ENCODE results near the gene TXNRD1. TPM values are rescaled to one million over a fixed set of nuclear protein-coding genes. Genes with fewer than 3 reads are reported as not detected.
"Not testable (repeated sequence)": the region's sequence is repeated elsewhere in the genome, so short reads cannot be mapped to it uniquely, and the experiment has no call there.

The TXNRD1 gene
- polyA plus RNA-seq, 4 donors = 29.3 to 64.2 (median 49.2) TPM

GRCh38 chr12:104173804-104174203 lies 41.8 kb upstream of the TXNRD1 start:
- not testable (repeated sequence) for H3K4me1 ChIP-seq (ENCODE audit: control insufficient read depth in 3 of 3, insufficient read depth in 2 of 3, low read depth in 1 of 3, low read length in 2 of 3); H3K9me3 ChIP-seq (ENCODE audit: control insufficient read depth in 2 of 2, insufficient read depth in 1 of 2, low read depth in 1 of 2, low read length in 1 of 2); H3K27me3 ChIP-seq (ENCODE audit: control insufficient read depth in 3 of 3, insufficient read depth in 3 of 3, low read length in 3 of 3); H3K4me3 ChIP-seq (ENCODE audit: low read depth in 1 of 3, low read length in 3 of 3); H3K36me3 ChIP-seq (ENCODE audit: control insufficient read depth in 3 of 3, insufficient read depth in 2 of 3, low read depth in 1 of 3, low read length in 3 of 3); DNase-seq; FAIRE-seq; H3K27ac ChIP-seq (ENCODE audit: low read depth in 1 of 3, low read length in 2 of 3)
- 82 to 91% (median 84%) methylated on average over 5 of the region's 5 CpGs for WGBS, 3 donors

- Histone ChIP-seq H3K4me1 (ENCODE audit: control insufficient read depth in 3 of 3, insufficient read depth in 2 of 3, low read depth in 1 of 3, low read length in 2 of 3) (no peaks in the 10 kb centered on the region), H3K36me3 (ENCODE audit: control insufficient read depth in 3 of 3, insufficient read depth in 2 of 3, low read depth in 1 of 3, low read length in 3 of 3) (no peaks in the 10 kb centered on the region), H3K27me3 (ENCODE audit: control insufficient read depth in 3 of 3, insufficient read depth in 3 of 3, low read length in 3 of 3) (peaks cover 0 to 2% (median 0%) of the 10 kb centered on the region in 3 donors), H3K27ac (ENCODE audit: low read depth in 1 of 3, low read length in 2 of 3) (no peak overlapping the region), H3K4me3 (ENCODE audit: low read depth in 1 of 3, low read length in 3 of 3) (no peak overlapping the region), H3K9me3 (ENCODE audit: control insufficient read depth in 2 of 2, insufficient read depth in 1 of 2, low read depth in 1 of 2, low read length in 1 of 2) (no peaks in the 10 kb centered on the region)
- DNase-seq = no peak
- 82 to 88% (median 83%) methylated on average over 10 of the region's 10 CpGs for WGBS, 3 donors
- FAIRE-seq = no peak
These were observed 39.8 kb upstream of the TXNRD1 start for GRCh38 chr12:104175726-104176247.

- H3K36me3 ChIP-seq (ENCODE audit: control insufficient read depth in 3 of 3, insufficient read depth in 2 of 3, low read depth in 1 of 3, low read length in 3 of 3) = no peaks in the 10 kb centered on the region
- H3K4me1 ChIP-seq (ENCODE audit: control insufficient read depth in 3 of 3, insufficient read depth in 2 of 3, low read depth in 1 of 3, low read length in 2 of 3) = no peaks in the 10 kb centered on the region
- WGBS, 3 donors = 58 to 68% (median 61%) methylated on average over 2 of the region's 2 CpGs
- H3K4me3 ChIP-seq (ENCODE audit: low read depth in 1 of 3, low read length in 3 of 3) = no peak overlapping the region
- H3K27me3 ChIP-seq (ENCODE audit: control insufficient read depth in 3 of 3, insufficient read depth in 3 of 3, low read length in 3 of 3) = peaks cover 0 to 2% (median 0%) of the 10 kb centered on the region in 3 donors
- no peak overlapping the region for H3K27ac ChIP-seq (ENCODE audit: low read depth in 1 of 3, low read length in 2 of 3)
- no peak for FAIRE-seq
- no peak for DNase-seq
- H3K9me3 ChIP-seq (ENCODE audit: control insufficient read depth in 2 of 2, insufficient read depth in 1 of 2, low read depth in 1 of 2, low read length in 1 of 2) = no peaks in the 10 kb centered on the region
These were observed 38.3 kb upstream of the TXNRD1 start for GRCh38 chr12:104177336-104177662.

- Histone ChIP-seq H3K4me3 (ENCODE audit: low read depth in 1 of 3, low read length in 3 of 3) (no peak overlapping the region), H3K27me3 (ENCODE audit: control insufficient read depth in 3 of 3, insufficient read depth in 3 of 3, low read length in 3 of 3) (peaks cover 0 to 2% (median 0%) of the 10 kb centered on the region in 3 donors), H3K36me3 (ENCODE audit: control insufficient read depth in 3 of 3, insufficient read depth in 2 of 3, low read depth in 1 of 3, low read length in 3 of 3) (no peaks in the 10 kb centered on the region), H3K27ac (ENCODE audit: low read depth in 1 of 3, low read length in 2 of 3) (peak overlapping the region in 1 of 3 donors; percentile 70), H3K9me3 (ENCODE audit: control insufficient read depth in 2 of 2, insufficient read depth in 1 of 2, low read depth in 1 of 2, low read length in 1 of 2) (no peaks in the 10 kb centered on the region), H3K4me1 (ENCODE audit: control insufficient read depth in 3 of 3, insufficient read depth in 2 of 3, low read depth in 1 of 3, low read length in 2 of 3) (no peaks in the 10 kb centered on the region)
- DNase-seq (peak in 1 of 2 donors; percentile 3), FAIRE-seq (no peak)
- 47 to 56% (median 49%) methylated on average over 7 to 8 of the region's 8 CpGs for WGBS, 3 donors
These were observed 37.7 kb upstream of the TXNRD1 start for GRCh38 chr12:104177663-104178501.

- DNase-seq = no peak
- H3K27me3 ChIP-seq (ENCODE audit: control insufficient read depth in 3 of 3, insufficient read depth in 3 of 3, low read length in 3 of 3) = peaks cover 0 to 2% (median 0%) of the 10 kb centered on the region in 3 donors
- H3K9me3 ChIP-seq (ENCODE audit: control insufficient read depth in 2 of 2, insufficient read depth in 1 of 2, low read depth in 1 of 2, low read length in 1 of 2) = peaks cover 0 to 17% of the 10 kb centered on the region in 2 donors
- WGBS, 3 donors = 74 to 85% (median 74%) methylated on average over 5 of the region's 5 CpGs
- H3K4me3 ChIP-seq (ENCODE audit: low read depth in 1 of 3, low read length in 3 of 3) = no peak overlapping the region
- no peak overlapping the region for H3K27ac ChIP-seq (ENCODE audit: low read depth in 1 of 3, low read length in 2 of 3)
- no peaks in the 10 kb centered on the region for H3K4me1 ChIP-seq (ENCODE audit: control insufficient read depth in 3 of 3, insufficient read depth in 2 of 3, low read depth in 1 of 3, low read length in 2 of 3)
- no peak for FAIRE-seq
- H3K36me3 ChIP-seq (ENCODE audit: control insufficient read depth in 3 of 3, insufficient read depth in 2 of 3, low read depth in 1 of 3, low read length in 3 of 3) = no peaks in the 10 kb centered on the region
These were observed 35.2 kb upstream of the TXNRD1 start for GRCh38 chr12:104180374-104180773.

- peaks cover 0 to 2% (median 0%) of the 10 kb centered on the region in 3 donors for H3K27me3 ChIP-seq (ENCODE audit: control insufficient read depth in 3 of 3, insufficient read depth in 3 of 3, low read length in 3 of 3)
- H3K9me3 ChIP-seq (ENCODE audit: control insufficient read depth in 2 of 2, insufficient read depth in 1 of 2, low read depth in 1 of 2, low read length in 1 of 2) = peaks cover 0 to 17% of the 10 kb centered on the region in 2 donors
- no peak overlapping the region for H3K4me3 ChIP-seq (ENCODE audit: low read depth in 1 of 3, low read length in 3 of 3)
- H3K4me1 ChIP-seq (ENCODE audit: control insufficient read depth in 3 of 3, insufficient read depth in 2 of 3, low read depth in 1 of 3, low read length in 2 of 3) = no peaks in the 10 kb centered on the region
- DNase-seq = no peak
- WGBS, 3 donors = 36 to 50% (median 42%) methylated on average over 4 of the region's 4 CpGs
- no peak overlapping the region for H3K27ac ChIP-seq (ENCODE audit: low read depth in 1 of 3, low read length in 2 of 3)
- H3K36me3 ChIP-seq (ENCODE audit: control insufficient read depth in 3 of 3, insufficient read depth in 2 of 3, low read depth in 1 of 3, low read length in 3 of 3) = no peaks in the 10 kb centered on the region
- FAIRE-seq = no peak
These were observed 34.3 kb upstream of the TXNRD1 start for GRCh38 chr12:104181313-104181712.

GRCh38 chr12:104182144-104182543 lies 33.4 kb upstream of the TXNRD1 start:
- FAIRE-seq = no peak
- WGBS, 3 donors = 71 to 82% (median 73%) methylated on average over 4 of the region's 4 CpGs
- H3K36me3 ChIP-seq (ENCODE audit: control insufficient read depth in 3 of 3, insufficient read depth in 2 of 3, low read depth in 1 of 3, low read length in 3 of 3) = no peaks in the 10 kb centered on the region
- no peak overlapping the region for H3K4me3 ChIP-seq (ENCODE audit: low read depth in 1 of 3, low read length in 3 of 3)
- no peak for DNase-seq
- H3K4me1 ChIP-seq (ENCODE audit: control insufficient read depth in 3 of 3, insufficient read depth in 2 of 3, low read depth in 1 of 3, low read length in 2 of 3) = no peaks in the 10 kb centered on the region
- peaks cover 0 to 2% (median 0%) of the 10 kb centered on the region in 3 donors for H3K27me3 ChIP-seq (ENCODE audit: control insufficient read depth in 3 of 3, insufficient read depth in 3 of 3, low read length in 3 of 3)
- H3K9me3 ChIP-seq (ENCODE audit: control insufficient read depth in 2 of 2, insufficient read depth in 1 of 2, low read depth in 1 of 2, low read length in 1 of 2) = peaks cover 0 to 17% of the 10 kb centered on the region in 2 donors
- peak overlapping the region in 1 of 3 donors; percentile 71 for H3K27ac ChIP-seq (ENCODE audit: low read depth in 1 of 3, low read length in 2 of 3)

GRCh38 chr12:104182621-104183378 lies 32.8 kb upstream of the TXNRD1 start:
- Histone ChIP-seq H3K4me1 (ENCODE audit: control insufficient read depth in 3 of 3, insufficient read depth in 2 of 3, low read depth in 1 of 3, low read length in 2 of 3) (no peaks in the 10 kb centered on the region), H3K4me3 (ENCODE audit: low read depth in 1 of 3, low read length in 3 of 3) (no peak overlapping the region), H3K9me3 (ENCODE audit: control insufficient read depth in 2 of 2, insufficient read depth in 1 of 2, low read depth in 1 of 2, low read length in 1 of 2) (peaks cover 0 to 23% of the 10 kb centered on the region in 2 donors), H3K36me3 (ENCODE audit: control insufficient read depth in 3 of 3, insufficient read depth in 2 of 3, low read depth in 1 of 3, low read length in 3 of 3) (no peaks in the 10 kb centered on the region), H3K27ac (ENCODE audit: low read depth in 1 of 3, low read length in 2 of 3) (peak overlapping the region in 1 of 3 donors; percentile 36), H3K27me3 (ENCODE audit: control insufficient read depth in 3 of 3, insufficient read depth in 3 of 3, low read length in 3 of 3) (peaks cover 0 to 2% (median 0%) of the 10 kb centered on the region in 3 donors)
- no peak for FAIRE-seq
- 74 to 81% (median 78%) methylated on average over 5 of the region's 5 CpGs for WGBS, 3 donors
- DNase-seq = no peak
